CD1c-positive myeloid dendritic cell (primary cell): Measurements from ENCODE around the gene TMEM167B.
"Not testable (repeated sequence)": the region's sequence is repeated elsewhere in the genome, so short reads cannot be mapped to it uniquely, and the experiment has no call there.

Experiments used
- DNase-seq: peaks from one replicate; pipeline ENCODE4 v3.0.0-alpha.2; 2016; ENCODE audit errors: extremely low spot score

TMEM167B gene

GRCh38 chr1:109113590-109114341 is 23.2 kb downstream of the TMEM167B start, which contains the start of gene ELAPOR1:
TSS of gene ELAPOR1 (plus strand) at chr1:109114115. CDS start at chr1:109114184, 69 bp downstream.
- DNase-seq: peak; percentile 63

DNA sequence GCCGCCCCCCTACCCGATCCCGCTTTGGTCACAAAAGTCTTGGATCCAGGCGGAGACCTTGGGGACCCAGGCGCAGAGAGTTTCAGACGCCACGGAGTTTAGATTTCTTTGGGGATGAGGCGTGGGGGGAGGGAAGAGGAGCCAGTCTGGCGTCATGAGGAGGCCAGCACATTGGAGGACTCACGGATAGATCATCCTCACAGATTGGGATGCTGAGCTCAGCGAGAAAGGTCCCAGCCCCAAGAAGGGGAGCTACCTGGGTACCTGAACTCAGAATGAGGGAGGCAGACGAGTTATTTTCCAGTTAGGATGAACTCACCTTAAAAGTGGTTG is 23.7 kb downstream of the TMEM167B start:
- DNase-seq: no peak

DNA sequence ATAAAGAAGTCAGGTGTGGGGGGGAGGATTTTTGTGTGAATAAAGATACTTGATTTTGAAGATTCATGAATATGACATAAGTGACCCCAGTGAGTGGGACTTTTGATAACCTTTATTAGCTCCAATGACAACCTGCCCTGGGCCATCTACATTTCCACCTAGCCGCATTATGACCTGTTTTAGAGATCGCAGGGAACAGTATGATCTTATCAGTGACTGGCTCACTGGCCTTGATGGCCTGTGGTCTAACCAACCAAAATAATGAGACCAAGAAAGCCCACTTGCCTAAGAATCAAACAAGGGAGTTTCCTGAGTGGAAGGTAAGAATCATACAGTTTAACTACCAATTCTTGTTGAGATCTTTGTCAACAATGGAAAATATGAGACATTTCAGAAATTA is 25.1 kb downstream of the TMEM167B start:
- no peak for DNase-seq

GRCh38 chr1:109116286-109116685 is 25.7 kb downstream of the TMEM167B start:
- no peak for DNase-seq

DNA sequence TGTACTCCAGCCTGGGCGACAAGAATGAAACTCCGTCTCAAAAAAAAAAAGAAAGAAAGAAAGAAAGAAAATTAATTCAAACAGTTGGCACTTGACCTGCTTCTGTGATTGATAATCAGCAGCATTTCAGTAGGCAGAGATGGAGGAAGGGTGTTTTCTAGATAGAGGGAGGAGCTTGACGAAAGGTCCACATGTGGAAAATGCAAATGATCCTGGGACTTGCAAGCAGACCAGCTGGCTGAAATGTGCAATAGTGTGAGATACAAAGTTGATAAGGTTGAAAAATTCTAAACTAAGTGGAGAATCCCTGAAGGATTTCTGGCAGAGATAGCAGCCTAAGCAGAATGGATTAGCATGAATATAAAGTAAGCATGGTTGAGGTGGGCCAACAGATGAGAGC is 27.5 kb downstream of the TMEM167B start:
- no peak for DNase-seq

GRCh38 chr1:109120356-109120755 is 29.8 kb downstream of the TMEM167B start:
- DNase-seq: no peak

GRCh38 chr1:109131059-109131458 is 40.5 kb downstream of the TMEM167B start:
- DNase-seq: no peak

DNA sequence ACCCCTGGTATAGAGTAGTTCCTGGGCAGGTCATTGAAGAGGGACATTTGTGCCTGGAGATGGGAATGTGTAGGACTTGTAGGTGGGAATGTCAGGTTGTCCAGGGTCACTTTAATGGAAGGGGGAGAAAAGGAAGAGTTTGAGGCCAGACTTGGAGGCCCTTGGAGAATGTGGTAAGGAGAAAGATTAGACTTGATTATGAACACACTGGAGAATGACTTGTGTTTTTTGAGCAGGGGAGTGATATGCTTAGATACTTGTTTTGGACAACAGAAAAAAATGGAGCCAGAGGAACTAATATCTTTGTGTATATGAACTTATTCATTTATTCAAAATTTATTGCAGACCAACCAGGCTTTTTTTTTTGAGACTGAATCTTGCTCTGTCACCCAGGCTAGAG is 41.2 kb downstream of the TMEM167B start:
- DNase-seq: no peak

GRCh38 chr1:109133002-109133706 is 42.6 kb downstream of the TMEM167B start:
- DNase-seq: no peak

DNA sequence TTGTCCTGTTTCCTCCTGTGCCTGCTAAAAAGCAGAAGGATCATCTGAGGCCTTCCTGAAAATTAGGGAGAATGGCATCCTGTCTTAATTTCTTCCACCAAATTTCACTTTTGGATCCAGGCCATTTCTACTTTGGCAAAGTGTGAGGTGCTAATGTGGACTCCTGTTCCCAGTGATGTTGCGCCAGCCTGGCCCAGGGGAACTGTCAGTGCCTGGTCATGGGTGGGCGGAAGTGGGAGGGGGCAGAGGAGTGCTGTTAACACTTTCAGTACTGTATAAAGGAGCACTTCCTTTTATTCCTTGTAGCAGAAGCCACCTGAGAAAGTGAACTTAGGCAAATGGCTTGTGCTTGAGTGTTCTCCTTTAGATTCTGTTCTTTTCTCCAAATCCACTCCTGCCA is 43.3 kb downstream of the TMEM167B start:
- peak; percentile 73 for DNase-seq

- DNase-seq: no peak
Observed at GRCh38 chr1:109134423-109134822, 43.9 kb downstream of the TMEM167B start.

DNA sequence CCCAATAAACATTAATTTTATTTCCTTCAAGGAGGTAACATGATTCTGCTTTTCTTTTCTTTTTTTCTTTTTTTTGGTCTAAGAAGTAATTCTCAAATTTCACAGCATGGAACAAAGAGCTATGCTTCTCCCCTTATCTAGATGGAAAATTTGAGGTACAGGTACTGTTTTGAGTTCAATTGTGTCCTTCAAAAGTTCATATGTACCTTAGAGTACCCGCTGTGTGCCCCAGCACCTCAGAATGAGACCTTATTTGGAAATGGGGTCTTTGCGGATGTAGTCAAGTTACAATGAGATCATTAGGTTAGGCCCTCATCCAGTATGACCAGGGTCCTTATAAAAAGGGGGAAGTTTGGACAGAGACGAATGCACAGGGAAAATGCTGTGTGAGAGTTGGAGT is 45.4 kb downstream of the TMEM167B start:
- no peak for DNase-seq

GRCh38 chr1:109136766-109137165 is 46.2 kb downstream of the TMEM167B start:
- no peak for DNase-seq

DNA sequence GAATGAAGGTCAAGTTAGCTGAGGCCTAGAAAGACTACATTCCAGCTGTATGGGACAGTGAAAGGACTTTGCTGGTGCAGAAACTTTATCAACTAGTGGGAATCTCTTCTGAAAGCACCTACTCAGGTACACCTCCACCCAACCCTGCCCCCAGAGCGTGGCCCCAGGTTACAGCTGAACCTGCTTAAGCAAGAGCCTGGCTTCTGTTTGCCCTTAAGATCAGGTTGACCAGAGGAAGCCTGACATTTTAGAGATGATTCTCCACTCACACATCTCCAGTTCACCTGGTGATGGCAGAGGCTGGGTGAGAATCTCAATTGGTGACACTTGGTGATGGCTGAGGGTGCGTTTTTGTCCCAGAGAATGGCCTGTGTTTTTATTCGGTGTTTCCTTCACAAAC is 47.4 kb downstream of the TMEM167B start:
- no peak for DNase-seq

GRCh38 chr1:109138358-109138757 is 47.8 kb downstream of the TMEM167B start:
- no peak for DNase-seq

GRCh38 chr1:109140392-109140791 is 49.8 kb downstream of the TMEM167B start:
- no peak for DNase-seq

DNA sequence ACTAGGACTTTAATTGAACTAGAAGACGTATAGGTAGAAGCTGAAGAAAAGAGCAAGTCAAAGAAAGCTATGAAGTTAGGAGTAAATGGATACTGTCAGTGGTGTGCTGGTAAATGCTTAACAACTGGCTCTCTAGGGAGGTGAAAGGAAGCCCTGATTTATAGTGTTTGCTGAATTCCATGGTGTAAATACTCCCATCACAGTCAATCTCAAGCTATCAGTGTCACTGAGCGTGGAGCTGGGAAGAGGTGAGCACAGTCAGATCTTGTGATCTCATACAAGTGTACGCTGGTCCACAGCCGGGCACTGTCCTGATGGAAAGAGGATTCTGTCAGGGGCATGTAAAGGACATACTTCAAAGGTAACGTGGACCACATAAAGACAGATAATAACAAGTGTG is 51.7 kb downstream of the TMEM167B start:
- no peak for DNase-seq

GRCh38 chr1:109142725-109143124 is 52.2 kb downstream of the TMEM167B start:
- not testable (repeated sequence) for DNase-seq
